CD4-positive, alpha-beta T cell treated with Interleukin-4 for 1 hour (primary cell): ENCODE measurements around the gene DPP10.
"Not testable (repeated sequence)": the region's sequence is repeated elsewhere in the genome, so short reads cannot be mapped to it uniquely, and the experiment has no call there.

ENCODE experiments used
- DNase-seq, 2 donors: peaks; one replicate each; pipeline ENCODE4 v3.0.0-alpha.2; 2020 to 2022

DPP10 gene

GRCh38 chr2:115034801-115035200 lies 592.4 kb downstream of the DPP10 start:
- no peak for DNase-seq

GRCh38 chr2:115036818-115037217 lies 594.4 kb downstream of the DPP10 start:
- no peak for DNase-seq

GRCh38 chr2:115057473-115057872 lies 615.0 kb downstream of the DPP10 start:
- no peak for DNase-seq

GRCh38 chr2:115070002-115070401 lies 627.6 kb downstream of the DPP10 start:
- no peak for DNase-seq

GRCh38 chr2:115071534-115071933 lies 629.1 kb downstream of the DPP10 start:
- DNase-seq = no peak

- DNase-seq = no peak
Observed at GRCh38 chr2:115075800-115076199, 633.4 kb downstream of the DPP10 start.

- DNase-seq = no peak
Observed at GRCh38 chr2:115077626-115078025, 635.2 kb downstream of the DPP10 start.

- no peak for DNase-seq
Observed at GRCh38 chr2:115083225-115083624, 640.8 kb downstream of the DPP10 start.

- no peak for DNase-seq
Observed at GRCh38 chr2:115083711-115084110, 641.3 kb downstream of the DPP10 start.

GRCh38 chr2:115084446-115084845 lies 642.0 kb downstream of the DPP10 start:
- DNase-seq = no peak

GRCh38 chr2:115086051-115086620 lies 643.7 kb downstream of the DPP10 start:
- not testable (repeated sequence) for DNase-seq

GRCh38 chr2:115094441-115094840 lies 652.0 kb downstream of the DPP10 start:
- DNase-seq = no peak

GRCh38 chr2:115105966-115106365 lies 663.5 kb downstream of the DPP10 start:
- no peak for DNase-seq

- no peak for DNase-seq
Observed at GRCh38 chr2:115115135-115115534, 672.7 kb downstream of the DPP10 start.

GRCh38 chr2:115118306-115118705 lies 675.9 kb downstream of the DPP10 start:
- DNase-seq = no peak

GRCh38 chr2:115119086-115119485 lies 676.6 kb downstream of the DPP10 start:
- no peak for DNase-seq

GRCh38 chr2:115122701-115123100 lies 680.3 kb downstream of the DPP10 start:
- DNase-seq = no peak

GRCh38 chr2:115124817-115125216 lies 682.4 kb downstream of the DPP10 start:
- no peak for DNase-seq

- DNase-seq = no peak
Observed at GRCh38 chr2:115129536-115129935, 687.1 kb downstream of the DPP10 start.

GRCh38 chr2:115160531-115161080 lies 718.2 kb downstream of the DPP10 start:
- DNase-seq = no peak

- DNase-seq = no peak
Observed at GRCh38 chr2:115161081-115161770, 718.8 kb downstream of the DPP10 start.

- no peak for DNase-seq
Observed at GRCh38 chr2:115161771-115162493, 719.5 kb downstream of the DPP10 start.

- no peak for DNase-seq
Observed at GRCh38 chr2:115162494-115163293, 720.3 kb downstream of the DPP10 start.
